HG02763 (cell line): ENCODE results near the gene C9orf152.
A peak's percentile ranks its signal among the peaks of the same experiment; 100 is the strongest.
"Not testable (repeated sequence)": the region's sequence is repeated elsewhere in the genome, so short reads cannot be mapped to it uniquely, and the experiment has no call there.

ENCODE experiments used
- ATAC-seq: cut with Tn5 transposase; IDR thresholded peaks from one replicate; pipeline ENCODE4 v1.9.1; 2021; ENCODE audit warnings: mild to moderate bottlenecking, moderate library complexity; ENCODE audit not compliant: unreplicated experiment

The C9orf152 gene

GRCh38 chr9:110208031-110208430, at the start of gene C9orf152:
Gene C9orf152 (minus strand): TSS chr9:110208159. CDS start chr9:110207579, 580 bp downstream.
- no peak for ATAC-seq

GRCh38 chr9:110257097-110257841, 49.3 kb upstream of the C9orf152 start:
- ATAC-seq: no peak

- ATAC-seq: peak; percentile 73
Observed at GRCh38 chr9:110256380-110257096, 48.6 kb upstream of the C9orf152 start, which contains the start of gene TXN. Gene TXN (minus strand): TSS chr9:110256507. CDS start chr9:110256435, 72 bp downstream.

GRCh38 chr9:110255463-110256379, 47.8 kb upstream of the C9orf152 start:
- peak; percentile 13 for ATAC-seq

- ATAC-seq: no peak
Observed at GRCh38 chr9:110255034-110255462, 47.1 kb upstream of the C9orf152 start.

GRCh38 chr9:110254500-110254899, 46.5 kb upstream of the C9orf152 start:
- ATAC-seq: no peak

GRCh38 chr9:110252509-110253139, 44.7 kb upstream of the C9orf152 start:
- ATAC-seq: no peak

GRCh38 chr9:110251770-110252169, 43.8 kb upstream of the C9orf152 start:
- not testable (repeated sequence) for ATAC-seq

- no peak for ATAC-seq
Observed at GRCh38 chr9:110251212-110251611, 43.3 kb upstream of the C9orf152 start.

GRCh38 chr9:110249603-110250002, 41.6 kb upstream of the C9orf152 start:
- no peak for ATAC-seq

GRCh38 chr9:110248361-110248760, 40.4 kb upstream of the C9orf152 start:
- no peak for ATAC-seq

GRCh38 chr9:110246214-110246613, 38.3 kb upstream of the C9orf152 start:
- ATAC-seq: no peak

GRCh38 chr9:110244616-110245015, 36.7 kb upstream of the C9orf152 start:
- no peak for ATAC-seq

- ATAC-seq: no peak
Observed at GRCh38 chr9:110241858-110242321, 33.9 kb upstream of the C9orf152 start.

GRCh38 chr9:110241260-110241857, 33.4 kb upstream of the C9orf152 start:
- ATAC-seq: no peak

- no peak for ATAC-seq
Observed at GRCh38 chr9:110240198-110240597, 32.2 kb upstream of the C9orf152 start.

- no peak for ATAC-seq
Observed at GRCh38 chr9:110228321-110228720, 20.4 kb upstream of the C9orf152 start.

- ATAC-seq: no peak
Observed at GRCh38 chr9:110224583-110224982, 16.6 kb upstream of the C9orf152 start.

GRCh38 chr9:110220809-110221208, 12.8 kb upstream of the C9orf152 start:
- ATAC-seq: no peak

GRCh38 chr9:110217656-110218099, 9.7 kb upstream of the C9orf152 start:
- ATAC-seq: no peak
